CD4-positive, alpha-beta T cell treated with Interferon gamma for 1 hour (primary cell): ENCODE measurements around the gene POLE2.
A peak's percentile ranks its signal among the peaks of the same experiment; 100 is the strongest.
"Not testable (repeated sequence)": the region's sequence is repeated elsewhere in the genome, so short reads cannot be mapped to it uniquely, and the experiment has no call there.

Experiments used
- DNase-seq: peaks from one replicate; pipeline ENCODE4 v3.0.0-alpha.2; 2020

POLE2 gene

GRCh38 chr14:49619273-49619672, 68.7 kb downstream of the POLE2 start:
- not testable (repeated sequence) for DNase-seq

GRCh38 chr14:49617852-49618519, 70.0 kb downstream of the POLE2 start:
- DNase-seq: no peak

- DNase-seq: no peak
Observed at GRCh38 chr14:49615776-49616175, 72.2 kb downstream of the POLE2 start.

GRCh38 chr14:49614196-49614595, 73.8 kb downstream of the POLE2 start:
- no peak for DNase-seq

GRCh38 chr14:49612671-49613070, 75.3 kb downstream of the POLE2 start:
- DNase-seq: no peak

GRCh38 chr14:49612251-49612650, 75.8 kb downstream of the POLE2 start:
- no peak for DNase-seq

GRCh38 chr14:49607583-49607982, 80.4 kb downstream of the POLE2 start:
- no peak for DNase-seq

GRCh38 chr14:49598485-49599300, 89.3 kb downstream of the POLE2 start, which contains the start of gene LRR1:
Gene LRR1, plus strand, starts transcription at chr14:49598940. Its CDS starts 81 bp downstream, at chr14:49599021.
- peak; percentile 82 for DNase-seq

GRCh38 chr14:49598189-49598484, 89.9 kb downstream of the POLE2 start:
- no peak for DNase-seq

GRCh38 chr14:49594347-49595091, 93.5 kb downstream of the POLE2 start:
- DNase-seq: no peak
